22Rv1 (cell line): ENCODE data around the gene ANKRD27.

ENCODE experiments used
- ZFX ChIP-seq: fragments of 450-650 bp; IDR thresholded peaks from 2 replicates; pipeline ENCODE4 v1.6.1; 2017; ENCODE audit warnings: antibody characterized with exemption, borderline replicate concordance
- TF ChIP-seq, protein P1 (sequence below): fragments of 450-650 bp; IDR thresholded peaks from 2 replicates; pipeline ENCODE4 v1.5.1; 2017; ENCODE audit warnings: mild to moderate bottlenecking

DNA sequence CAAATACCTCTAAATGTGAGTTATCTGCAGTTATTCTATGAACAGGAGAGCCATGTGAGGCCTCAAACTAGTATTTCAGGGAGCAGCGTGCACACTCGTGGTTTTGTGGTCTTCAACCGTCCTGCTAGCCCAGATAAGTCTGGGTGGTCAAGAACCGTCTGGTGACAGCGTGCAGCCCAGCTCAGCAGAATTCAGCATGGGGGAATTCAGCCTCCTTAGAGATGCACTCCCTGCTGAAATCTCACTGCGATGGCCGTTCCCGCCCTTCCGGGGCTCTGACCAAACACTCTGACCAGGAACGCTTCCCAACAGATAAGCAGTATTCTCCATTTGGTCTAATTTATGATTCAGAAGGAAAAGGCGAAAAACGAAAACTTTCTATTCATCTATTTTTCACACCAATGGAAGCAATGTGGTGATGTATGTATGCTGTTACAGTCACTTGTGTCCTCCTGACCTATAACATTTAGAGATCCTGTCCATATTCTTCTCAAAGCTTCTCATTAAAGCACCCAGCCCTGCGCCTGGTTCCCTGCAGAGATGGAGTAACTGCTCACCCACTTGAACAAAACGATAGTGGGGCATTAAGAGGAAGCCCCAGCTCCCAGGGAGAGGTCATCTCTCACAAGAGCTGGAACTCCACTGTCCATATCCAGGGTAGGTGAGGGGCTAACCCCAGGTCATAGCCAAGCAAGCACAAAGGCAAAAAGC lies 2.9 kb downstream of the ANKRD27 start:
- TF ChIP-seq, protein P1, sequence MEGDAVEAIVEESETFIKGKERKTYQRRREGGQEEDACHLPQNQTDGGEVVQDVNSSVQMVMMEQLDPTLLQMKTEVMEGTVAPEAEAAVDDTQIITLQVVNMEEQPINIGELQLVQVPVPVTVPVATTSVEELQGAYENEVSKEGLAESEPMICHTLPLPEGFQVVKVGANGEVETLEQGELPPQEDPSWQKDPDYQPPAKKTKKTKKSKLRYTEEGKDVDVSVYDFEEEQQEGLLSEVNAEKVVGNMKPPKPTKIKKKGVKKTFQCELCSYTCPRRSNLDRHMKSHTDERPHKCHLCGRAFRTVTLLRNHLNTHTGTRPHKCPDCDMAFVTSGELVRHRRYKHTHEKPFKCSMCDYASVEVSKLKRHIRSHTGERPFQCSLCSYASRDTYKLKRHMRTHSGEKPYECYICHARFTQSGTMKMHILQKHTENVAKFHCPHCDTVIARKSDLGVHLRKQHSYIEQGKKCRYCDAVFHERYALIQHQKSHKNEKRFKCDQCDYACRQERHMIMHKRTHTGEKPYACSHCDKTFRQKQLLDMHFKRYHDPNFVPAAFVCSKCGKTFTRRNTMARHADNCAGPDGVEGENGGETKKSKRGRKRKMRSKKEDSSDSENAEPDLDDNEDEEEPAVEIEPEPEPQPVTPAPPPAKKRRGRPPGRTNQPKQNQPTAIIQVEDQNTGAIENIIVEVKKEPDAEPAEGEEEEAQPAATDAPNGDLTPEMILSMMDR, result no peak
- TF ChIP-seq ZFX, result no peak
